GM21367 (cell line): Measurements from ENCODE around the gene OR10D3.
"Not testable (repeated sequence)": the region's sequence is repeated elsewhere in the genome, so short reads cannot be mapped to it uniquely, and the experiment has no call there.

ENCODE experiments used
- ATAC-seq: cut with Tn5 transposase; IDR thresholded peaks from one replicate; pipeline ENCODE4 v1.9.1; 2021; ENCODE audit not compliant: unreplicated experiment

Gene OR10D3

DNA sequence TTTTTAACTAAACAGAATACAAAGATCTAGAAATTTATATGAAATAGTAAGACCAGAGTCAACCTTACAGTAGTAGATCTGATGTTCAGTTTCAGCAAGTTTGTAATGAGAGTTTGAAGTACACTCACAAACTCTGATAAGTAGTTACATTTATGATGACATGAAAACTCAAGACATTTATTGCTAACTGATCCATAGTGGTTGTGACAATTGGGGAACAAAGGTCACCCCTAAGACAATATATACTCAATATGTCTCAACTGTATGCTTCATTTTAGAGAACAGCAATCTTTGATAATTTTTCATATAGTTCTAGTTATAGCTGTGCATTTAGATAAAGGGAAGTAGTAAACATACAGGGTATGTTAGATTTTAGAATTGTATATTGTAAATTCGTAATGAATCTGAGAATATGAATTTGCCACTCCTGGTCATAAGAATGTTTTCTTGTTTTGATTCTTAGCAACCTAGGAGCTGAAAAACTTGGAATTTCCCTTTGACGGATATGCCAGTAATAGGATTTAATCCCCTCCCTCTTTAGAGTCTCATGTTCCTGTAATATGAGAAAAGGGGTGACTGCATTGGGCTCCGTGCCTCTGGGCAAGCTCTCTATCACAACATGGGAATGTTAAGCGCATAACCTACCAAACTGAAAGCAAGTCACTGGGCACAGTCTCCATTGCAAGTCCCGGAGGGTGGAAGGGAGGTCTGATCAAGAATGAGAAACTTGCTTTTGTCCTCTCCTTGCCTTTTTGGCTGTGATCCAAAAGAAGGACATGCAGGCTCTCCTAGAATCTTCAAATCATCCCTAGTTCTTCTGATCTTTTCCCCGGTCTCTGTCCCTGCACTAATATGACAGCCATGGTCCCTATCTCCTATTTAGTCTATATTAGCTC lies 11.4 kb downstream of the OR10D3 start:
- no peak for ATAC-seq

DNA sequence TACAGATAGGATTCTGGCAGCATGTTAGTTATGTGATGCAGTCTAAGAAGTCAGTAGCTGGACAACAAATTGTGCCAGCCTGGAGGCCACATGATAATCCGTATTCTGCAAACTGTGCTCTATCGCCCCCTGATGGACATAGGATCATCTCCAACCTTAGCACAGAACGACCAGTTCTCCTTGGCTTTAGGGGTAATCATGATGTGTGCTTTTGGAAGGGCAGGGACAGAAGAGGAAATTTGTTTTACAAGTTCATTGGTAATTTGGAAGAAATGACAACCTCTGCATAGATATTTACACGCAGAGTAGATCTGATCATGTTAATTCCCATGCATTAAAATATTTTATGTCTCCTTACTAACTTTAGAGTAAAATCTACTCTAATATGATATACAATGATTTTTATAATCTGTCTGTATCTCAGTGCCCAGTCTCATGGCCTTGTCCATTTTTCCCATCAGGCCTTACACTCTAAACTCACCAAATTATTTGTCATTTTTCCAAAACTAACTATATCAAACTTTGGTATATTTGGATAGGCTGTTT lies 12.1 kb downstream of the OR10D3 start:
- peak; percentile 85 for ATAC-seq

GRCh38 chr11:124197999-124198398 lies 14.9 kb downstream of the OR10D3 start:
- no peak for ATAC-seq

DNA sequence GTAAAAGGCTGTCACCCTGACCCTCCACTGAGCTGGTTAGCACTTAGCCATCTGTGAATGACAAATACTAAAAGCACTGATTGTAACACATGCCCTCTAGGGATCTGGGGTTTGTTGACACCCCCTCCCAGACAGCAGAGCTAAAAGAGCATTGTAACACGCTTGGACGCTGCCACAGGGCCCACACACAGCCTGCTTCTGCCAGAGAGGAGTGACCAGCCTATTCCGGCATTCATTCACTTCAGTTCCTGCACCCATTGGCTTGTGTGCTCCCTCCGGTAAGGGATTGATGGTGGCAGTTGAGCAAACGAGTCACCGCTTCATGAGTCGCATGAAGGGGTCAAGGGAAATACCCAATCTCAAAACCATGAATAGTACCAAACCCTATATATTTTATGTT lies 15.8 kb downstream of the OR10D3 start:
- no peak for ATAC-seq

GRCh38 chr11:124199702-124200101 lies 16.6 kb downstream of the OR10D3 start:
- no peak for ATAC-seq

- no peak for ATAC-seq
Measured at GRCh38 chr11:124200671-124201070, 17.5 kb downstream of the OR10D3 start.

GRCh38 chr11:124202951-124203350 lies 19.8 kb downstream of the OR10D3 start:
- no peak for ATAC-seq

- ATAC-seq = no peak
Measured at GRCh38 chr11:124204008-124204407, 20.9 kb downstream of the OR10D3 start.

- ATAC-seq = no peak
Measured at GRCh38 chr11:124207102-124207792, 24.1 kb downstream of the OR10D3 start.

- ATAC-seq = no peak
Measured at GRCh38 chr11:124209824-124210357, 26.7 kb downstream of the OR10D3 start.

- ATAC-seq = no peak
Measured at GRCh38 chr11:124210421-124210820, 27.3 kb downstream of the OR10D3 start.

GRCh38 chr11:124211321-124211720 lies 28.2 kb downstream of the OR10D3 start:
- ATAC-seq = no peak

- ATAC-seq = no peak
Measured at GRCh38 chr11:124214027-124214426, 30.9 kb downstream of the OR10D3 start.

DNA sequence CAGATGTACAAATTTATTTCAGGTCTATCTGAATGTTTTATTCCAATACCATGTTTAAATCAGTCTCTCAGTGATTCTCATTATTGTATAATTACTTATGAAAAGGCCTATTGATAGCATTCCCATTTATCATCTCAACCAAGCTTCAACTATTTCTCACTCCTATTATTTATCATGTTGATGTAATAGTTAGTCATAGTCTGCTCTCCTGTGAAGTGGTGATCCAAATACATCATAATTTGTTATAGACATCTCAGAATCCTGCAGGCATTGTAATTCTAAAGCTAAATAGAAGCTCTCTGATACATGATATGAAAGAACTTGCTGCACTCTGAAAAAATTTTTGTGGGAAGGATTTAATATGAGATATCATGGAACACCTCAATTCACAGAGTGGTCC lies 36.0 kb downstream of the OR10D3 start:
- ATAC-seq = no peak

GRCh38 chr11:124222407-124222806 lies 39.3 kb downstream of the OR10D3 start:
- ATAC-seq = no peak

- ATAC-seq = not testable (repeated sequence)
Measured at GRCh38 chr11:124224618-124225423, 41.7 kb downstream of the OR10D3 start.

DNA sequence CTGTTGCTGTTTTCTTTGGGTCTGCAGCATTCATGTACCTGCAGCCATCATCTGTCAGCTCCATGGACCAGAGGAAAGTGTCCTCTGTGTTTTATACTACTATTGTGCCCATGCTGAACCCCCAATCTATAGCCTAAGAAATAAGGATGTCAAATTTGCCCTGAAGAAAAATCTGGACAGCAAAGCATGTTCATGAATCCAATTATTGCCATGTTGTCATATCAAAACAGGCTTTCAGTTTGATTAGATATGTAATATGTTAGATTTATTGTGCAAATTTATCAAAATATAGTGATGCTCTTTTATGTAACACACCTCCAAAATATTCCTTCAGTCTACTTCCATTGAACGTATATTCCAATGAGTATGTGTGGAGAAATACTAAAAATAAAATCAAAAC lies 42.3 kb downstream of the OR10D3 start:
- ATAC-seq = no peak

- ATAC-seq = no peak
Measured at GRCh38 chr11:124233376-124233775, 50.2 kb downstream of the OR10D3 start.
